PC-3 (cell line): Measurements from ENCODE around the gene SCMH1. TPM values are rescaled to one million over a fixed set of nuclear protein-coding genes. Genes with fewer than 3 reads are reported as not detected.
"Not testable (repeated sequence)": the region's sequence is repeated elsewhere in the genome, so short reads cannot be mapped to it uniquely, and the experiment has no call there.

ENCODE experiments used
- ATAC-seq: fragments of 200-7000 bp; cut with Tn5 transposase; 2 replicates; pipeline ENCODE4 v1.9.1; 2020; ENCODE audit warnings: mild to moderate bottlenecking, moderate library complexity
- BruUV-seq: library from RNA; stranded (reverse); fragments of 400-500 nt; replicated peaks from 2 replicates; lab custom pipeline; 2021; lab: Mats Ljungman, UMichigan
- CTCF ChIA-PET: fragments of 300-600 bp; sonication (Branson Sonifier 250); formaldehyde crosslinking; loops from one replicate; lab custom pipeline; 2022; ENCODE audit warnings: antibody characterized with exemption; lab: Charles Lee
- POLR2A ChIA-PET: fragments of 300-600 bp; sonication (Branson Sonifier 250); formaldehyde crosslinking; loops from one replicate; lab custom pipeline; 2022; ENCODE audit warnings: antibody characterized with exemption; ENCODE audit not compliant: unreplicated experiment; lab: Charles Lee
- DNase-seq: peaks from one replicate; pipeline ENCODE4 v3.0.0-alpha.2; 2015
- H2AFZ ChIP-seq: fragments of 300-600 bp; sonication (generic); 2 replicates; pipeline ENCODE4 v1.6.0; 2016; ENCODE audit warnings: antibody characterized with exemption, low read length
- H3F3A ChIP-seq: fragments of 300-600 bp; sonication (generic); one replicate; pipeline ENCODE4 v1.6.0; 2017; ENCODE audit warnings: antibody characterized with exemption, low read length, control low read depth, mild to moderate bottlenecking; ENCODE audit not compliant: unreplicated experiment
- H3K27ac ChIP-seq: fragments of 300-600 bp; sonication (generic); 2 replicates; pipeline ENCODE4 v1.5.1; 2016; ENCODE audit warnings: mild to moderate bottlenecking, low read length
- H3K27me3 ChIP-seq: fragments of 300-600 bp; sonication (generic); 2 replicates; pipeline ENCODE4 v1.6.1; 2016; ENCODE audit warnings: low read length, mixed read lengths
- H3K36me3 ChIP-seq: fragments of 300-600 bp; sonication (generic); 2 replicates; pipeline ENCODE4 v1.6.1; 2016; ENCODE audit warnings: low read depth, mixed run types, low read length, mixed read lengths
- H3K4me1 ChIP-seq: fragments of 300-600 bp; sonication (generic); 2 replicates; pipeline ENCODE4 v1.5.1; 2016; ENCODE audit warnings: low read length; ENCODE audit not compliant: insufficient read depth
- H3K4me2 ChIP-seq: fragments of 300-600 bp; sonication (generic); 2 replicates; pipeline ENCODE4 v1.6.0; 2016; ENCODE audit warnings: low read length
- H3K4me3 ChIP-seq: fragments of 300-600 bp; sonication (generic); 2 replicates; pipeline ENCODE4 v1.5.1; 2016; ENCODE audit warnings: mild to moderate bottlenecking, low read length, mixed read lengths
- H3K79me2 ChIP-seq: fragments of 300-600 bp; sonication (generic); 2 replicates; pipeline ENCODE4 v1.6.1; 2017; ENCODE audit warnings: low read length, mixed read lengths
- H3K9ac ChIP-seq: fragments of 300-600 bp; sonication (generic); 2 replicates; pipeline ENCODE4 v1.6.0; 2016; ENCODE audit warnings: mild to moderate bottlenecking, low read length
- H3K9me2 ChIP-seq: fragments of 300-600 bp; sonication (generic); replicated peaks from 2 replicates; pipeline ENCODE4 v1.6.1; 2016; ENCODE audit warnings: mixed run types, low read length, mixed read lengths
- H3K9me3 ChIP-seq: fragments of 300-600 bp; sonication (generic); 2 replicates; pipeline ENCODE4 v1.6.1; 2016; ENCODE audit warnings: low read length, mixed read lengths
- H4K20me1 ChIP-seq: fragments of 300-600 bp; sonication (generic); 2 replicates; pipeline ENCODE4 v1.6.1; 2016; ENCODE audit warnings: low read length, mixed read lengths
- EZH2 ChIP-seq: fragments of 300-600 bp; sonication (generic); IDR thresholded peaks from one replicate; pipeline ENCODE4 v1.6.1; 2017; ENCODE audit warnings: antibody characterized with exemption, mild to moderate bottlenecking, low read length; ENCODE audit not compliant: unreplicated experiment
- EZH2phosphoT487 ChIP-seq: fragments of 300-600 bp; sonication (generic); IDR thresholded peaks from 2 replicates; pipeline ENCODE4 v1.6.1; 2018; ENCODE audit warnings: mild to moderate bottlenecking, antibody characterized with exemption, low read length, borderline replicate concordance
- intact Hi-C: fragments of 100-400 bp; cut with micrococcal nuclease; formaldehyde crosslinking; loops from 2 replicates; pipeline ENCODE4 v1.9.0; 2023
- total RNA-seq: library from RNA; depleted of rRNA; stranded (reverse); fragments of >200 nt; gene quantifications from 2 replicates; pipeline ENCODE4 v1.2.3, GENCODE V29; 2014
- TF ChIP-seq, protein P1 (sequence below): fragments of 300-600 bp; sonication (generic); conservative IDR thresholded peaks from 2 replicates; pipeline ENCODE4 v1.5.1; 2017; ENCODE audit warnings: antibody characterized with exemption, low read depth, mild to moderate bottlenecking, low read length

Gene SCMH1
- total RNA-seq, 1 experiment from 2014 or later = 33.6 TPM

DNA sequence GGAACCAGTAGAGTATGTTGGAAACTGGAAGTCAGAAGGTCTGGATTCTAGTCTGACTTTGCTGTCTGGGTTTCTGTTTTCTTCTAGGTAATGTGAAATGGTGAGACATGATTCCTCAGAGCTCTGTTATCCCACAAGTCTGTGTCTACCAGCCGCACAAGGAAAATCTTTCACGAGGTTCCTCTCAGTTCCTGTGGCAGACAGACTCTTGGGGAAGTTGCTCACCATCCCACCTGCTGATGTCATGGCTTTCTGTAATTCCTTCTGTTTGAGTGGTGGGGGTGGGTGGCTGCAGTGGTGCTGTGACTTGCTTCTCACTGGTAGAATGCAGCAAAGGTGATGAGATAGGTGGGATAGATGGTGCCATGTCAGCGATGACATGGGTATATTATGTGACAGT, 17.1 kb upstream of the SCMH1 start:
- H3K36me3 ChIP-seq = no peaks in the 10 kb centered on the region
- no peak for ATAC-seq
- CTCF ChIA-PET = no interaction called here
- H3K9me3 ChIP-seq = no peaks in the 10 kb centered on the region
- H3K4me2 ChIP-seq = no peak overlapping the region
- H3K79me2 ChIP-seq = no peaks in the 10 kb centered on the region
- H2AFZ ChIP-seq = no peak overlapping the region
- no peak overlapping the region for H3K9ac ChIP-seq
- no peaks in the 10 kb centered on the region for H3K4me1 ChIP-seq
- H3K4me3 ChIP-seq = no peak overlapping the region
- H3K27me3 ChIP-seq = no peaks in the 10 kb centered on the region
- no TSS peak for BruUV-seq
- H3F3A ChIP-seq = no peaks in the 10 kb centered on the region
- no peaks in the 10 kb centered on the region for H3K9me2 ChIP-seq
- POLR2A ChIA-PET = no interaction called here
- no peak for DNase-seq
- H3K27ac ChIP-seq = no peak overlapping the region
- no peaks in the 10 kb centered on the region for H4K20me1 ChIP-seq
- TF ChIP-seq, protein P1, sequence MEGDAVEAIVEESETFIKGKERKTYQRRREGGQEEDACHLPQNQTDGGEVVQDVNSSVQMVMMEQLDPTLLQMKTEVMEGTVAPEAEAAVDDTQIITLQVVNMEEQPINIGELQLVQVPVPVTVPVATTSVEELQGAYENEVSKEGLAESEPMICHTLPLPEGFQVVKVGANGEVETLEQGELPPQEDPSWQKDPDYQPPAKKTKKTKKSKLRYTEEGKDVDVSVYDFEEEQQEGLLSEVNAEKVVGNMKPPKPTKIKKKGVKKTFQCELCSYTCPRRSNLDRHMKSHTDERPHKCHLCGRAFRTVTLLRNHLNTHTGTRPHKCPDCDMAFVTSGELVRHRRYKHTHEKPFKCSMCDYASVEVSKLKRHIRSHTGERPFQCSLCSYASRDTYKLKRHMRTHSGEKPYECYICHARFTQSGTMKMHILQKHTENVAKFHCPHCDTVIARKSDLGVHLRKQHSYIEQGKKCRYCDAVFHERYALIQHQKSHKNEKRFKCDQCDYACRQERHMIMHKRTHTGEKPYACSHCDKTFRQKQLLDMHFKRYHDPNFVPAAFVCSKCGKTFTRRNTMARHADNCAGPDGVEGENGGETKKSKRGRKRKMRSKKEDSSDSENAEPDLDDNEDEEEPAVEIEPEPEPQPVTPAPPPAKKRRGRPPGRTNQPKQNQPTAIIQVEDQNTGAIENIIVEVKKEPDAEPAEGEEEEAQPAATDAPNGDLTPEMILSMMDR = no peak
- intact Hi-C loops = no loop called here

DNA sequence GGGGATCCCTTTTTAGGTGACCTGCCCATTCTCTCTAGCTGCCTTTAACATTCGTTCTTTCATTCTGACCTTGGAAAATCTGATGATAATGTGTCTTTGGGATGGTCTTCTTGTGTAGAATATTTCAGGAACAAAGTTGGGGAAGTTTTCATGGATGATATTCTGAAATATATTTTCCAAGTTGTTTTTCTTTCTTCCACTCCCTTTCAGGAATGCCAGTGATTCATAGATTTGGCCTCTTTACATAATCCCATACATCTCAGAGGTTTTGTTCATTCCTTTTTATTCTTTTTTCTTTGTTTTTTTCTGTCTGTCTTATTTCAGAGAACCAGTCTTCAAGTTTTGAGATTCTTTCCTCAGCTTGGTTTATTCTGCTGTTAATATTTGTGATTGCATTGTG, 13.9 kb upstream of the SCMH1 start:
- intact Hi-C loops = no loop called here
- Histone ChIP-seq H3K9me3 (no peaks in the 10 kb centered on the region), H4K20me1 (no peaks in the 10 kb centered on the region), H3K4me3 (no peak overlapping the region), H3F3A (no peaks in the 10 kb centered on the region), H3K9ac (no peak overlapping the region), H3K4me2 (no peak overlapping the region), H3K79me2 (no peaks in the 10 kb centered on the region), H3K27ac (no peak overlapping the region), H3K9me2 (no peaks in the 10 kb centered on the region), H3K27me3 (no peaks in the 10 kb centered on the region), H3K36me3 (no peaks in the 10 kb centered on the region), H2AFZ (no peak overlapping the region), H3K4me1 (no peaks in the 10 kb centered on the region)
- TF ChIP-seq EZH2 (no peak), EZH2phosphoT487 (no peak)
- TF ChIP-seq, protein P1 = no peak
- no peak for ATAC-seq
- DNase-seq = peak; percentile 11
- ChIA-PET CTCF (no interaction called here), POLR2A (no interaction called here)
- no TSS peak for BruUV-seq

DNA sequence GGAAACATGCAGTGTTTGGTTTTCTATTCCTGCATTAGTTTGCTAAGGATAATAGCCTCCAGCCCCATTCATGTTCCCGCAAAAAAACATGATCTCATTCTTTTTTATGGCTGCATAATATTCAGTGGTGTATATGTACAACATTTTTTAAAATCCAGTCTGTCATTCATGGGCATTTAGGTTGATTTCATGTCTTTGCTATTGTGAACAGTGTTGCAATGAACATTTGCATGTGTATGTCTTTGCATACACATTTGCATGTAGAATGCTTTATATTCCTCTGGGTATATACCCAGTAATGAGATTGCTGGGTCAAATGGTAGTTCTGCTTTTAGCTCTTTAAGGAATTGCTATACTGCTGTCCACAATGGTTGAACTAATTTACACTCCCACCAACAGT, 9.0 kb upstream of the SCMH1 start:
- H3K27me3 ChIP-seq, H3K9ac ChIP-seq, DNase-seq, H3K9me3 ChIP-seq, intact Hi-C loops, H2AFZ ChIP-seq, H3K4me3 ChIP-seq, ATAC-seq, POLR2A ChIA-PET, H3K9me2 ChIP-seq, BruUV-seq, H3K4me2 ChIP-seq, H3K79me2 ChIP-seq, H4K20me1 ChIP-seq, H3F3A ChIP-seq, H3K27ac ChIP-seq, H3K36me3 ChIP-seq: not testable (repeated sequence)
- peaks cover 15% of the 10 kb centered on the region for H3K4me1 ChIP-seq
- CTCF ChIA-PET = interaction anchor here (0.6 kb wide), 1 partner anchor 612 kb away, joined by 3 read pairs; no protein-coding TSS in a partner anchor
